KG1 (cell line): ENCODE measurements around the gene LRP1B.
"Not testable (repeated sequence)": the region's sequence is repeated elsewhere in the genome, so short reads cannot be mapped to it uniquely, and the experiment has no call there.

ENCODE experiments used
- DNase-seq: peaks from one replicate; lab custom pipeline; 2025; lab: John Stamatoyannopoulos, UW

The LRP1B gene

DNA sequence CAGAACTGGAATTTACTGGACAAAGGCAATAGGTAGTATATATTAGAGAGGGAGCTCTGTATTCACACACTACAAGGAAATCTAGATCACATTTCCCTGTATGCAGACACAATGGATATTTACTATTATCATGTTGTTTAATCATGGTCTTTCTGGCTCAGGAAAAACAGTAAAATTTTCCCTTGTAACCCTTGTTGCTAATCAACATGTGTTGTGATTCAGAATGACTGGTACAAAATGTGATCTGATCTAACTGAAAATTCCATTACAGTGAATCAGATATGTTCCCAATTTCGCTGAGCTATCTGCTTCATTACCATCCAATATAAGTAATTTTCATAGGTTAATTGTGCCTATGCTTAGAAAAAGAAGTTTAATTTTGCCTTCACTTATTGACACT lies 1109.7 kb downstream of the LRP1B start:
- no peak for DNase-seq

DNA sequence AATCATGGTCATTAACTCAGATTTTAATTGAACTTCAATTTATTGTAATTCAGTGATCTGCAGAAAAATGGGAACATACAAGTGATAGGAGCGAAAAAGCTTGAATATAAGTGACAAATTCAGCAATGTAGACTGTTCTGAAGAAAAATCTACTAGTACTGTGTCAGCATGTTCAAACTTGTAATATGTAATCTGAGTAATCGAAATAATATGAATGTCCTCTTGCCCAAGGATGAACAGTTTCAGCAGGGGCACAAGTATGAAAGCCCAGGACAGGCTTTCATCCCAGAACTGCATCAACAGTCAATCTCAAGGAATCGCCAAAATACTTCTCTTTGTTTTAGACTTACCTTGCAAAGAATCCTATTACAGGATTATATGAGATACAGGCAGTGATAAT lies 1110.5 kb downstream of the LRP1B start:
- DNase-seq, result no peak

DNA sequence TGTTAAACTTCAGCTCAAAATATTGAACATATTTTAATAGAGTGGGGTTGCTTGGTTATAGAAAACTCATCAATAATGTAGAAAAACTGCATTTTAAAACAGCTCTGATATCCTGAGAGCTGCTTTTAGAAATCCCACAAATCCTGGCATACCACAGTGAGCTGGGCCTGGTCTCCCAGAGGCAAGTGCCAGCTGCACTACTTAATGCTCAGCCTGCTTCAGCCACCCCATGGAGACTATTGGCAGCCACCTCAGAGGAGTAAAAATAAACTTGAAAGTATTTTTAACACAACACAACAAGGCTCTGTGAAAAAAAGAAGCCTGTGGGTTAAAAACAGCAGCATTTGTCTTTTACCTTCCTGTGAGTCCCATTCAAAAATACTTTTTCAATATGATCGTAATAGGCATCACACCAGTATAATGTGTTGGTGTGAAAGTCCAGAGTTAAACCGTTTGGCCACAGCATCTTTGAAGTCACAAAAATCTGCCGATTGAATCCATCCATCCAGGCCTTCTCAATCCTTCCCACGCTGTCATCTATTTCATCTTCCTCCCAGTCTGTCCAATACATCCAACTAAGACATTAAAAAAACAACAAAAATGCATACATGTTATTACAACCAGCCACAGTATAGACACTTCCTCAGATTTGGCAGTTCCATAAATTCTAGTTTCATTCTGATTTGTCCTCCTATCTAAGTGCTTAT lies 1115.3 kb downstream of the LRP1B start:
- no peak for DNase-seq

DNA sequence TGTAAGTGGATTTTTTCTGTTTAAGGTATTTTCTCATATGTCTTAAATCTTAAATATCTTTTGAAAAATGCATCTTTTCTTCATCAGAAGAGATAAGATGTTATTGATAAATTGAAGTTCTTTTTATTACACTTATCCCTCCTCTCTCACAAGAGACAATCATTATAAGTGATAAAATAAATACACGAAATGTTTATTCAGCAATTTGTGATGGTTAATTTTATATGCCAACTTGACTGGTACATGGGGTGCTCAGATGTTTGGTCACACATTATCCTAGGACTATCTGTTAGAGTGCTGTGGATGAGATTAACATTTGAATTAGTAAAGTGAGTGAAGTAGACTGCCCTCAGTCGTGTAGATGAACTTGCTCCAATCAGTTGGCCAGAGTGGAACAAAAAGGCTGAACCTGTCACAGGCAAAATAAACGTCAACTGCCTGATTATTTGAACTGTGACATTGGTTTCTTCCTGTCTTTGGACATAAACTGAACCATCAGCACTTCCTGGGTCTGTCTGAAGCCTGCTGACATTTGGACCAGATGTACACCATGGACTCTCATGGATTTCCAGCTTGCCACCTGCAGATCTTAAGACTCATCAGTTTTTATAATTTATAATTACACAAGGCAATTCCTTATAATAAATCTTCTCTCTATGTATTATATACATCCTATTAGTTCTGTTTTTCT lies 1126.7 kb downstream of the LRP1B start:
- no peak for DNase-seq

DNA sequence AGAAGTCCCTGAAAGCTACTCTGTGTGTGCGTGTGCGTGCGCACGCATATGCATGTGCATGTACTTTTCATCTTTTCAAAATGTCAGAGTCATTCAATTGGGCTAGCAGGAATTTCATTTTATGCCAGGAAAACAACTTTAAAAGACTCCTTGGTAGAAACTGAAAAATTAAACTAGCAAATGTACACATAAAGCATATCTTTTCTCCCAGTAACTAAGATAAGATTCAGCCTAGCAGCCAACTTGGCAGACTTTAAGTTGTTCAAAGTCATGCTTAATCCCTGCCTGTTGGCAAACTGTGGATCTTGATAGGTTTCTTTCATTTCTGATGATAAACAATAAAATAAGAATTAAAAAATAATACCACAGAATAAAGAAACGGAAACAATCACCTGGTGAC lies 1129.1 kb downstream of the LRP1B start:
- no peak for DNase-seq

DNA sequence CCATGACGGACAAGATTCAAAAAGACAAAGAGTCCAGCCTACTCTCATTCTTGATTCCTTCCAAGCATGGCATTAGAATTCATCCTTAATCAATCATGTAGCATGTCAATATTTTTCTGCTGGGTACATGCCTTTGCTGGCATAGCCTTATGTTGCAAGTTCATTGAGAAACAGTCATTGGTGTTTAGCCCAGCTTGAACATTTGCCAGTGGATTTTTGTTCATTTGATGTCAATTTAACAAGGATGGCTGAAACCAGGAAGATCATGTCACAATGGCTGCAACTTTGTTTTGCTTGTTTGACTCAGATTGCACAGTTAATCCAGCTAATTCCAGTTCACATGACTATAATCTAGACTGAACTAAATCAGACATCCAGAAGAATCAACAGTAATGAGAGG lies 1132.2 kb downstream of the LRP1B start:
- DNase-seq, result no peak

DNA sequence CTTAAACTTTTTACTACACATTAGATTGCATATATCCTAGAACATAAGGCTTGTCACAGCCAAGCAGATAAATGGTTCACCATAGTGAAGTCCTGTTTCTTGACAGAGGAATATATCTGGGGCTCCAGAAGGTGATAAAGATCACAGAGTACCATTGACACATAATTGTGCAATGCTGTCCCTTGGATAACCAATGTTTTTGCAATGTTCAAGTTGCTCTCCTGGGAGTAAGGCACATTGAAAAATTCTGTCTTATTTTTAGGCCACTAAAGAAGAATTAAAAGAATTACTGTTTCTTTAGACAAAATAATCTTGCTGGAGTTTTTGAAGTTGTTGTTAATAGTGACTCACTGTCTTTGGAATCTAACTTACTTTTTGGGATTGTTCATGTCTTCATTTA lies 1132.8 kb downstream of the LRP1B start:
- no peak for DNase-seq

DNA sequence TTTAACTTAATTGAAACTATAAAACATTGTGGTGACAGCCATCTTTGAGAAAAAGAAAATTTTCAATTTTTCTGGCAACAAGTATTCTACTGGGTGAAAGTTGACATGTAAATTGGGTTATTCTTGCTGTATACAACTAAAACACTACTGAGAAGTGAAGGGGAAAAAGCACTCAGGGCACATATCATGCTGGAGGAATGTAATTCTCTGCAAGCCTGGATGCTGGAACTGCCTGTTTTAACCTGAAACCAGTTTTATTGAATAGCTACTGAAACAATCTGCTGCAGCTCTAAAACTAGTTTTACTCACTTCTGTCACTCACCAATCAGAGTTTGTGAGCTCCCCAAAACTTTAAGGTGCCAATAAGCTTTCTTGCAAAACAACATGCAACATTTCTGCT lies 1136.0 kb downstream of the LRP1B start:
- DNase-seq, result no peak

DNA sequence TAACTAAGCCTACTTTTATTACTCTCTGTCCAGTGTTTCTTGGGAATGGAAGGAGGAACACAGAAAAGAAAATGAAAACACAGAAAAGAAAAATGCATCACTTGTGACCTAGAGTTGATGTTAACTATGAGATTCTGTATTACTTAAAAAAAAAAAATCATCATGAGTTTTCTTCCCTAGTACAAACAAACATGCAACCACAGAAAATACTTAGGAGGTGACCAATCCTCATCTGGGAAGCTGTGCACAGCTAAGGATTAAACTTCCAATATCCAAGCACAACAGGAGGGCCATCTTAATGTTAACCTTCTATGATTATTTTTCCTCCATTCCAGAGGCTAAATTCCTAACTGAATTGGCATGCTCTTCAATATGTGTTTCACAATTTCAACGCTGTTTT lies 1140.4 kb downstream of the LRP1B start:
- DNase-seq, result no peak

DNA sequence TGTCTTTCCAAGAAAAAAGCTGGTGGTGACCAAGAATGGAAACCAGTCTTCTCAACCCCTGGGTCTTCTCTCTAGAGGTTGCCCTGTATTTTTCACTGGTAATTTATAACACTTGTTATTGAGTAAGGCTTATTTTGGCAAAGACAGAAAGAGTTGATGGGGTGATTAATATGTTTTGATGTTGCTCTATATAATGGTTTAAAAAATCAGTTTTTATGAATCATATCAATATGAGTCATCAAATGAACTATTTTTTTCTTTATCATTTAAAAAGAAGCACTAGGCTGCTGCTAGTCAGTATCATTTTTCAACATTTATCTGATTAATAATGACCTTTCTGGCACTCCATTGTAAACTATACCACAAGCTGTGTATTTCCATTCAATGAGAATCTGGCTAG lies 1142.2 kb downstream of the LRP1B start:
- DNase-seq, result no peak

DNA sequence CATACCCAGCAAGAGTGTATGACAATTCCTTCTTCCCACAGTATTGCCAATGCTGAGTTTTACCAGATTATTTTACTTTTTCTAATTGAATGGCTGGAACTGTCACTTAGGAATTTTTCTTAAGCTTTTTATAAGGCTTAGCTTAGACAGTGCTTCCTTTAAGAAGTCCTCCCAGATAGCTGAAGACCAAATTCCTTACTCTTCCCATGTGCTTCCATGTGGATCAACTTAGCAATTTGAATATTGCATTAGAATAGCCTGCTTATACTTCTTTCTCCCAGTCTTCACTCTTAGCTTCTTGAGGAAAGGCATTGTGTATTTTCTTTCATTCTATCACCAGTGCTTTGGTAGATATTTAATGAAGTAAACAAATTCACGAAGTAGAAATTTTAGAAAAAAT lies 1144.4 kb downstream of the LRP1B start:
- DNase-seq, result no peak

DNA sequence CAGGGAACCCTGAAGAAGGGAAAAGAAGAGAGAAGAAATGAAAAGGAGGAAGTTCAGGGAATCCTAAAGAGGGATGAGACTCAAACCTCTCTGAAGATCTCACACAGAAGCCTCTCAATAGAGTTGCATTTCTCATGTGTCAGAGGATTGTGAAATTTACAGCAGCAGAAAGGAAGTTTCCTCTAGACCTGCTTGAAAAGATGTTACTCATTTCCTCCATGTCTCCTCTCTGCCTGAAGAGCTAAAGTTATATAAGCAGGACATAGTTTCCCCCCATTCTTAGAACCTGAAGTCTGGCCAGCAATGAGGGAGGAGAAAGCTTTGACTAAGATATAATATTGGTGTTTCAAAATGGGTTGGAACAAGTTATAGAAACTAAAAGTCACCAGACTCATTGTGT lies 1155.6 kb downstream of the LRP1B start:
- DNase-seq, result no peak

DNA sequence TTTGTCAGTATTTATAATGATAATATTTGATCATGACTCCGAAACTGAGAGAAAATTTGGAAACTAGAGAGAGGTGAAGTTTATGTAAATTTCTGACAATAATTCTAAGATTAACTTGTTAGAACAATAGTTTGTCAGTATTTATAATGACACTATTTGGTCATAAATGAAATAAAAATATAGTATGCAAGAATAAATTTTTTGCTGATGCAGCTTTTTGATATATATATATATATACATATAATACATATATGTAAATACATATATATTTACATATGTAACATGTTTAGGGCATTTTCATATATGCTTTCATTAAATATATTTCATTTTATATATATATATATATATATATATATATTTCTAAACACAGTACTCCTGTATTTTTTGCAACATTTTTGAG lies 1158.1 kb downstream of the LRP1B start:
- no peak for DNase-seq

DNA sequence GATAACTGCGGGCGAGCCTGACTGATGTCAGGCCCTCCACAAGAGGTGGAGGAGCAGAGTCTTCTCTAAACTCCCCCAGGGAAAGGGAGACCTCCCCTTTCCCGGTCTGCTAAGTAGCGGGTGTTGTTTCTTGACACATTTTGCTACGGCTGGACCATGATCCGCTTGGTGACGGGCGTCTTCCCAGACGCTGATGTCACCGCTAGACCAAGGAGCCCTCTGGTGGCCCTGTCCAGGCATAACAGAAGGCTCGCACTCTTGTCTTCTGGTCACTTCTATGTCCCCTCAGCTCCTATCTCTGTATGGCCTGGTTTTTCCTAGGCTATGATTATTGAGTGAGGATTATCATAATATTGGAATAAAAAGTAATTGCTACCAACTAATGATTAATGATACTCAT lies 1166.5 kb downstream of the LRP1B start:
- DNase-seq, result not testable (repeated sequence)

DNA sequence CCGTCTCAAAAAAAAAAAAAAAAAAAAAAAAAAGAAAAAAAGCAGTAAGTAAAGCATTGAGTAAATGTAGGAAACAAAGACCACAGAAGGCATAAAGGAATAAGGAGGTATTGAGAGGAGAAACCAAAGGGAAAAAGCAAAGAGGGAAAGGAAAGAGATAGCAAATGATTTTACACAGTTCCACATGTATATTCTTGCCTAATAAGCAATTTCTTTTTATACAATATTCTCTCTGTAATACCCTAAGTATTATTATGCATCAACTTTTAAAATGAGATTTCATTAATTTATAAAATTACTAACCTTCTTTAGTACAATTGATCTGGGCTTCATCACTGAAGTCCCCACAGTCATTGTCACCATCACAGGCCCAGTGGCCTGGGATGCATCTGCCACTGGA lies 1180.9 kb downstream of the LRP1B start:
- no peak for DNase-seq

DNA sequence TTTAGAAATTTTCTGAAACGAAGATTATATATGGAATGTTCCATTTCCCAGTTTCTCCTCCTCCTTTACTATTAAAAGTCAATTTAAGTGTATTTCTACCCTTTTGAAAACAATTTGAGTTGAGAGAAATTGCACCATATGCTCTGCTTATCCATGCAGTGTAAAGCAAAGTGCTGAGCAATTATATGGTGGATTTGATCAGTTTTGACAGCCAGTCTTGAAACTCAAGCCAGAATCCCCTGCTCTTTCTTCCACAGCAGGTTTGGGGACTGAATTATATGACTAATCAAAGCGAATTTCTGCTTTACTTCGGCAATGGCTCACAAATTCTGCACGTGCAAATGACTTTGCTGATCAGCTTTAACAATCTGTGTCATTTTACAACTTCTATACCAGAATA lies 1183.6 kb downstream of the LRP1B start:
- DNase-seq, result no peak

DNA sequence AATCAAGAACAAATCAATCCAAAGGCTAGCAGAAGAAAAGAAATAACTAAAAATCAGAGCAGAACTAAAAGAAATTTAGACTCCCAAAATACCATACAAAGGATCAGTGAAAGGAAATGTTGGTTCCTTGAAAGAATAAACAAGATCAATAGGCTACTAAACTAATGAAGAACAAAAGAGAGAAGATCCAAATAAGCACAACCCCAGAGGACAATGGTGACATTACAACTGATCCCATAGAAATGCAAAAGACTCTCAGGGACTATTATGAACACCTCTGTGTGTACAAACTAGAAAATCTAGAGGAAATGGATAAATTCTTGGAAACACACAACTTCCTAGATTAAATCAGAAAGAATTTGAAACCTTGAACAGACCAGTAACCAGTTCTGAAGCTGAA lies 1186.9 kb downstream of the LRP1B start:
- DNase-seq, result no peak

DNA sequence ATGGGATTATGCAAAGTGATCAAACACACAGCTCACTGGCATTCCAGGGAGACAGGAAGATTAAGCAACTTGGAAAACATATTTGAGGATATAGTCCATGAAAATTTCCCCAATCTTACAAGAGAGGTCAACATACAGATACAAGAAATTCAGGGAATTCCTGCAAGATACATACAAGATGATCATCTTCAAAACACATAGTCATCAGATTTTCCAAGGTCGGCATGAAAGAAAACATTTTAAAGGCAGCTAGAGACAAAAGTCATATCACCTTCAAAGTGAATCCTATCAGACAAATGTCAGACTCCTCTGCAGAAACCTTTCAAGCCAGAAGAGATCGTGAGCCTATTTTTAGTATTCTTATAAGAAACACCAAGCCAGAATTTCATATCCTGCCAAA lies 1188.5 kb downstream of the LRP1B start:
- DNase-seq, result no peak

DNA sequence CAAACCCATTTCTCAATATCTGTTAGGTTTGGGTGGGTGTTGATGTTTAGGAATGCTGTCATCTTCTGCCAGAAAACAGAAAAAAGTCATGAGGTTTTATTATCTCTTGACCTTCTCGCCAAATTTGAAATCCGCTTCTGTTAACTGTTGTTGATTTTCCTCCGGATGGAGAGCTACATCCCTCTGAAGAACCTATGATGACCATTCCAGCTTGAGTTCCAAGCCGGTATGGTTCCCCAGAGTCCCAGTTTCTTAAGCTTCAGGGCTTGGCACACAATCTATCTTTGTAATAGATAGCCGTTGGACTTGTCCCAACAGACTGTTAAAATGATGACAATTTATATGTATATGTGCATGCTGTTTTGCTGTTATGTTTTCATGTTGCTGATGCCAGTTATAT lies 1201.0 kb downstream of the LRP1B start:
- DNase-seq, result peak; percentile 2

DNA sequence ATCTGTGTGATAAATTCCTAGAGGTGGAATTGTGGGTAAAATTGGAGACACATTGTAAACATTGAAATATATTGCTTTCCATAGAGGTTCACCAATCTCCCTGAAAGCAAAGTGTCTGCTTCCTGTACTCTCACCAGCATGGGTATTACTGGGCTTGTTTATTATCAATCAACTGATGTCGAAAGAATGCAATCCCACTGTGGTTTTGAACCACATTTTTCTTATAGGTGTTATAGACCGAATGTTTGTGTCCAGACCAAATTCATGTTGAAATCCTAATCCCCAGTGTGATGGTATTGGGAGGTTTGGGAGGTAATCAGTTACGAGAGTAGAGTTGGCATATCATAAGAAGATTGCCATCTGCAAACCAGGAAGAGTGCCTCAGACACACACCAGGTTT lies 1212.4 kb downstream of the LRP1B start:
- no peak for DNase-seq

DNA sequence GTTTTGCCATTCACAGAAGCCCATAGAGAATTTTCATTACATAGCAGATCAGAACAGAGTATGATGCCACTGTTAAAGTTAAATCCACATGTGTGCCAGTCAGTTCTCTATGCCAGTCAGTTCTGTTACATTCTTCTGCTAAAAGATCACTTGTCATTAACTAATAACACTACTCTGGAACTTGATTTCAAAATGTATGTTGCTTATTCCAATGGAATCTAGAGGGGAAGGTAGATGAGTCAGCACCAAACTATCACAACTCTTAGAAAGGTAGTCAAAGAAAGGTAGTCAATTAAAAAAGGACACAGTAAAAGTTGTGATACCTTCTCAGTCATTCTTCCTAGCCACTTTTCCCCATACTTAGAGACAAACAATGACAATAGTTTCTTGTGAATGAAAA lies 1214.4 kb downstream of the LRP1B start:
- no peak for DNase-seq

DNA sequence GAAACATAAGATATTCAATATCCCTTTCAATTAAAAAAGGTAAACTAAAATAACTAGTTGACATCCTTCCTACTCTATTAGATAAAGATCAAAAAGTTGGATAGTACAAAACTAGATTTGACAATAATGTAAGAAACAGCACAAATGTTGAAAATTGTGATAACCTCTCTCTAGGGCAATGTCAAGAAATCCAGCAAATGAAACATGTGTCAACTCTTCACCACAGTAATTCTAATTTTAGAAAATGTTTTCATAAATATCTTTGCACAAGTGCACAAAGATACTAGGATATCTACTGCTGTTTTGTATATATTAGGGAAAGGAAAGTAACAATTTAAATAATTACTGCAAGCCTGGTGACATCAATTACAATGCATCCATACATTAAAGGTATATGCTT lies 1220.1 kb downstream of the LRP1B start:
- no peak for DNase-seq

DNA sequence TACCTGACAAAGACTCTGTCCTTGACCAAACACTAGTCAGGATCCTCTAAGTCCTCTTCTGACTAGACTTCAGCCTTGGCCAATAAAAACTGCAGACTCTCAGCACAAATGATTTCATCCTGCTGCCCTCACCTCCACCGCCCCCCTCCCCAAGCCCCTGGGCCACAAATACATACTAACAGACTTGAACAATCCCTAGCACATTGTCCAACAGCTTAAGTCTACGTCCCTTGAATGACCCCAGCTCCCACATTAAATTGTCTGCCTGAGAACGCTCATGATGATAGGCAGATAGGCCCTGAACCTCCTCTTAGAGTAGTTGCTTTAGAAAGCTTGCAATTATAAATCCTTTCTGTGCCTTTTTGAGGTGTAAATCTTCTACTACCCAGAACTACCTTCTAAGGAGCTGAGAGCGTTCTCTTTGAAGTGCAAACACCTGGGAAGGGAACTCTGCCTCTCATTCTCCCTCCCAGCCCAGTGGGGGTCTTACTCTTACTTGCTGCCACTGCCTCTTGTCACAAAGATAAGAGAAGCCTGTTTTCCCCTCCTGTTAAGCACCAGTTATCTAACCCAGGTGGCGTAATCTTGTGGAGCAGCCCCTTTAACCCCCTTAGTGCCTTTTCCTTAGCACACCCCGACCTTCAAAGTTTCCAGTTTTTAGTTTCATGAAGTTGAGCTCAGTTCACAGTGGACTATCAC lies 1225.6 kb downstream of the LRP1B start:
- DNase-seq, result no peak
